Osteocyte (in vitro differentiated cells): ENCODE results near the gene OTUD5. TPM values are rescaled to one million over a fixed set of nuclear protein-coding genes. Genes with fewer than 3 reads are reported as not detected.
"Not testable (repeated sequence)": the region's sequence is repeated elsewhere in the genome, so short reads cannot be mapped to it uniquely, and the experiment has no call there.

Experiments
- DNase-seq: peaks from one replicate; pipeline ENCODE4 v3.0.0; 2021; ENCODE audit warnings: mixed read lengths; ENCODE audit not compliant: unreplicated experiment; ENCODE audit errors: extremely low spot score
- H3K27ac Mint-ChIP-seq: one replicate; pipeline ENCODE4 v1.8.0; 2021; ENCODE audit warnings: mild to moderate bottlenecking, mixed read lengths; ENCODE audit not compliant: unreplicated experiment
- H3K27me3 Mint-ChIP-seq: one replicate; pipeline ENCODE4 v1.8.0; 2021; ENCODE audit warnings: mixed read lengths; ENCODE audit not compliant: unreplicated experiment
- H3K36me3 Mint-ChIP-seq: one replicate; pipeline ENCODE4 v1.8.0; 2021; ENCODE audit warnings: mixed read lengths; ENCODE audit not compliant: unreplicated experiment
- H3K4me1 Mint-ChIP-seq: one replicate; pipeline ENCODE4 v1.8.0; 2021; ENCODE audit warnings: mixed read lengths; ENCODE audit not compliant: unreplicated experiment
- H3K4me3 Mint-ChIP-seq: one replicate; pipeline ENCODE4 v1.8.0; 2021; ENCODE audit warnings: mild to moderate bottlenecking, moderate library complexity, mixed read lengths; ENCODE audit not compliant: unreplicated experiment
- H3K9me3 Mint-ChIP-seq: one replicate; pipeline ENCODE4 v1.8.0; 2021; ENCODE audit warnings: mixed read lengths; ENCODE audit not compliant: unreplicated experiment
- CTCF ChIP-seq: fragments of 200-600 bp; sonication (generic); IDR thresholded peaks from 2 replicates; pipeline ENCODE4 v1.5.0; 2021; ENCODE audit warnings: antibody characterized with exemption, mild to moderate bottlenecking, moderate library complexity
- total RNA-seq: library from RNA; stranded (reverse); gene quantifications from 2 replicates; pipeline ENCODE4 v1.2.1, GENCODE V29; 2021

OTUD5 gene
- total RNA-seq, 1 donor from 2014 or later = 57.4 TPM

- DNase-seq = no peak
- no peak overlapping the region for H3K4me3 Mint-ChIP-seq
- no peaks in the 10 kb centered on the region for H3K4me1 Mint-ChIP-seq
- H3K27me3 Mint-ChIP-seq = no peaks in the 10 kb centered on the region
- no peak overlapping the region for H3K27ac Mint-ChIP-seq
- H3K9me3 Mint-ChIP-seq = no peaks in the 10 kb centered on the region
- H3K36me3 Mint-ChIP-seq = peaks cover 32% of the 10 kb centered on the region
- TF ChIP-seq CTCF = no peak
Measured at GRCh38 chrX:48981178-48981577, 23.8 kb upstream of the OTUD5 start.

- H3K36me3 Mint-ChIP-seq = peaks cover 37% of the 10 kb centered on the region
- not testable (repeated sequence) for H3K27ac Mint-ChIP-seq, H3K9me3 Mint-ChIP-seq, H3K4me3 Mint-ChIP-seq, H3K4me1 Mint-ChIP-seq, DNase-seq, H3K27me3 Mint-ChIP-seq
Measured at GRCh38 chrX:48980341-48980740, 22.9 kb upstream of the OTUD5 start.

GRCh38 chrX:48978226-48978625 lies 20.8 kb upstream of the OTUD5 start:
- Mint-ChIP-seq H3K36me3 (peaks cover 30% of the 10 kb centered on the region), H3K4me3 (no peak overlapping the region), H3K9me3 (peaks cover 5% of the 10 kb centered on the region), H3K27me3 (no peaks in the 10 kb centered on the region), H3K27ac (no peak overlapping the region), H3K4me1 (no peaks in the 10 kb centered on the region)
- TF ChIP-seq CTCF = no peak
- DNase-seq = no peak

- DNase-seq = no peak
- H3K27ac Mint-ChIP-seq = no peak overlapping the region
Measured at GRCh38 chrX:48976086-48976485, 18.7 kb upstream of the OTUD5 start.

GRCh38 chrX:48975541-48975940 lies 18.1 kb upstream of the OTUD5 start:
- Mint-ChIP-seq H3K4me3 (no peak overlapping the region), H3K9me3 (peaks cover 5% of the 10 kb centered on the region)

More at GRCh38 chrX:48976086-48976485, 18.7 kb upstream of the OTUD5 start:
- Mint-ChIP-seq H3K36me3 (peaks cover 25% of the 10 kb centered on the region), H3K4me1 (peaks cover 10% of the 10 kb centered on the region), H3K27me3 (no peaks in the 10 kb centered on the region), H3K9me3 (peaks cover 5% of the 10 kb centered on the region), H3K4me3 (no peak overlapping the region)
- no peak for TF ChIP-seq CTCF

More at GRCh38 chrX:48975541-48975940, 18.1 kb upstream of the OTUD5 start:
- TF ChIP-seq CTCF = no peak
- Mint-ChIP-seq H3K27ac (no peak overlapping the region), H3K4me1 (peaks cover 10% of the 10 kb centered on the region), H3K36me3 (peaks cover 22% of the 10 kb centered on the region), H3K27me3 (no peaks in the 10 kb centered on the region)
- DNase-seq = no peak
